NCI-H748 (cell line): Measurements from ENCODE around the gene WDPCP.
"Not testable (repeated sequence)": the region's sequence is repeated elsewhere in the genome, so short reads cannot be mapped to it uniquely, and the experiment has no call there.

ENCODE experiments used
- DNase-seq: peaks from one replicate; lab custom pipeline; 2025; ENCODE audit not compliant: unreplicated experiment; lab: John Stamatoyannopoulos, UW

The WDPCP gene

GRCh38 chr2:63588385-63589147 is at the start of gene WDPCP, which contains the start of gene MDH1:
TSS of gene WDPCP (minus strand) at chr2:63588477. CDS start at chr2:63588271, 206 bp downstream.
TSS of gene MDH1 (plus strand) at chr2:63588963. CDS start at chr2:63589044, 81 bp downstream.
- peak; percentile 98 for DNase-seq

GRCh38 chr2:63632382-63632781 is 44.1 kb upstream of the WDPCP start:
- DNase-seq: no peak

- DNase-seq: no peak
Observed at GRCh38 chr2:63631501-63631900, 43.2 kb upstream of the WDPCP start.

- no peak for DNase-seq
Observed at GRCh38 chr2:63628403-63628942, 40.2 kb upstream of the WDPCP start.

- no peak for DNase-seq
Observed at GRCh38 chr2:63627866-63628265, 39.6 kb upstream of the WDPCP start.

- not testable (repeated sequence) for DNase-seq
Observed at GRCh38 chr2:63623763-63624162, 35.5 kb upstream of the WDPCP start.

- no peak for DNase-seq
Observed at GRCh38 chr2:63622751-63623150, 34.5 kb upstream of the WDPCP start.

- no peak for DNase-seq
Observed at GRCh38 chr2:63619328-63619727, 31.1 kb upstream of the WDPCP start.

GRCh38 chr2:63617366-63617765 is 29.1 kb upstream of the WDPCP start:
- no peak for DNase-seq

GRCh38 chr2:63614983-63615945 is 27.0 kb upstream of the WDPCP start:
- no peak for DNase-seq

- no peak for DNase-seq
Observed at GRCh38 chr2:63614448-63614968, 26.2 kb upstream of the WDPCP start.

GRCh38 chr2:63613391-63613901 is 25.2 kb upstream of the WDPCP start:
- no peak for DNase-seq

- no peak for DNase-seq
Observed at GRCh38 chr2:63610525-63610924, 22.2 kb upstream of the WDPCP start.

- DNase-seq: not testable (repeated sequence)
Observed at GRCh38 chr2:63608865-63609264, 20.6 kb upstream of the WDPCP start.

GRCh38 chr2:63604666-63605065 is 16.4 kb upstream of the WDPCP start:
- no peak for DNase-seq

- no peak for DNase-seq
Observed at GRCh38 chr2:63600881-63601460, 12.7 kb upstream of the WDPCP start.

- no peak for DNase-seq
Observed at GRCh38 chr2:63598981-63599380, 10.7 kb upstream of the WDPCP start.

- no peak for DNase-seq
Observed at GRCh38 chr2:63596401-63596883, 8.2 kb upstream of the WDPCP start.

GRCh38 chr2:63594660-63595059 is 6.4 kb upstream of the WDPCP start:
- no peak for DNase-seq

- DNase-seq: no peak
Observed at GRCh38 chr2:63591566-63592175, 3.4 kb upstream of the WDPCP start.
